Ovary (tissue), 9 donors: ENCODE measurements around the gene TNFRSF25. TPM values are rescaled to one million over a fixed set of nuclear protein-coding genes. Genes with fewer than 3 reads are reported as not detected.

Source experiments
- DNase-seq, 5 donors: peaks; one replicate each; pipeline ENCODE4 v3.0.0-alpha.2; 2019 to 2020
- H3K27ac ChIP-seq, 2 donors: fragments of 200-600 bp; one replicate each; pipeline versions ENCODE4 v1.5.1 to v1.8.0; 2019 to 2022
- H3K27me3 ChIP-seq: fragments of 200-600 bp; one replicate; pipeline ENCODE4 v1.8.0; 2022
- H3K36me3 ChIP-seq: fragments of 200-600 bp; sonication (generic); one replicate; pipeline ENCODE4 v1.5.1; 2019
- H3K4me1 ChIP-seq: one replicate; pipeline ENCODE4 v1.8.1; 2013; ENCODE audit warnings: mild to moderate bottlenecking, moderate library complexity; ENCODE audit not compliant: insufficient read depth
- H3K4me3 ChIP-seq: fragments of 200-600 bp; sonication (generic); one replicate; pipeline ENCODE4 v1.5.1; 2017
- H3K9me3 ChIP-seq, 2 donors: fragments of 200-600 bp in 1 of 2; sonication (generic) in 1 of 2; one replicate each; pipeline versions ENCODE4 v1.5.1 to v1.8.1; 2013 to 2019; ENCODE audit warnings: mild to moderate bottlenecking in 1 of 2, moderate library complexity in 1 of 2
- CTCF ChIP-seq, 3 donors: fragments of 450-650 bp in 2 of 3; fragments of 200-600 bp in 1 of 3; IDR thresholded peaks; one replicate each; pipeline versions ENCODE4 v1.5.1 to v1.8.0; 2016 to 2022; ENCODE audit warnings: antibody characterized with exemption in 3 of 3, mild to moderate bottlenecking in 1 of 3
- EP300 ChIP-seq: sonication (generic); formaldehyde crosslinking; IDR thresholded peaks from one replicate; pipeline ENCODE4 v1.6.1; 2017; ENCODE audit warnings: antibody characterized with exemption
- POLR2A ChIP-seq: fragments of 450-650 bp; IDR thresholded peaks from one replicate; pipeline ENCODE4 v1.6.1; 2017; ENCODE audit warnings: antibody characterized with exemption, mild to moderate bottlenecking, moderate library complexity
- WGBS, 3 donors: extraction: QIAGEN DNeasy Blood & Tissue Kit in 1 of 3; methylation state at CpG; one replicate each; pipeline versions ENCODE4 v1.1.5 to v1.1.7; 2013 to 2017; 5-methylcytosine and 5-hydroxymethylcytosine counted together
- intact Hi-C, 4 donors: fragments of 100-400 bp; cut with DNase I; formaldehyde crosslinking; loops; one replicate each; pipeline versions ENCODE4 v1.11.0 to v1.15.1; 2022 to 2023
- polyA plus RNA-seq, 2 donors: library from polyadenylated mRNA; stranded (reverse); fragments of 200-250 nt in 1 of 2; fragments of 350-450 nt in 1 of 2; fragmentation: Illumina TruSeq in 1 of 2; extraction: RNeasy Lipid Tissue Mini Kit (QIAGEN cat#74804) in 1 of 2; gene quantifications; one replicate each; pipeline ENCODE4 v1.2.3, GENCODE V29; 2013 to 2014
- total RNA-seq, 7 donors: library from RNA; depleted of rRNA in 2 of 7; stranded (reverse); fragments of >200 nt in 2 of 7; fragmentation: NEBNext Ultra II Directional in 3 of 7; extraction: Animal tissue kit (Norgen Biotek cat#: 25700) in 3 of 7; gene quantifications; one replicate each; pipeline versions ENCODE4 v1.1.0 to v1.2.4, GENCODE V29; 2016 to 2023
- donor health status: DM: no; HTN: no; CAD: no; lungs with moderate emphysema.
- donor health status: DM: no; HTN: no; CAD: no.
- donor health status: Bipolar disorder and iron deficiency.
- donor health status: DM: yes; HTN: yes; CAD: no.
- donor health status: DM: no; HTN: no; CAD: no.
- donor health status: DM: yes; HTN: yes; CAD: no.

TNFRSF25 gene
- total and polyA plus RNA-seq, 9 donors = 1.7 to 13.1 (median 7.7) TPM

- Histone ChIP-seq H3K4me3 (no peak overlapping the region), H3K36me3 (no peaks in the 10 kb centered on the region), H3K4me1 (no peaks in the 10 kb centered on the region), H3K27ac (no peak overlapping the region), H3K27me3 (no peaks in the 10 kb centered on the region), H3K9me3 (no peaks in the 10 kb centered on the region)
- DNase-seq = no peak
- no peak for TF ChIP-seq EP300
- intact Hi-C loops = loop anchor here in 1 of 4 donors (10.0 kb wide), 1 partner anchor 163 kb away; no protein-coding TSS in a partner anchor
- 82 to 85% (median 83%) methylated on average over 5 of the region's 5 CpGs for WGBS, 3 donors
Observed at GRCh38 chr1:6481820-6482219, 15.8 kb upstream of the TNFRSF25 start.

DNA sequence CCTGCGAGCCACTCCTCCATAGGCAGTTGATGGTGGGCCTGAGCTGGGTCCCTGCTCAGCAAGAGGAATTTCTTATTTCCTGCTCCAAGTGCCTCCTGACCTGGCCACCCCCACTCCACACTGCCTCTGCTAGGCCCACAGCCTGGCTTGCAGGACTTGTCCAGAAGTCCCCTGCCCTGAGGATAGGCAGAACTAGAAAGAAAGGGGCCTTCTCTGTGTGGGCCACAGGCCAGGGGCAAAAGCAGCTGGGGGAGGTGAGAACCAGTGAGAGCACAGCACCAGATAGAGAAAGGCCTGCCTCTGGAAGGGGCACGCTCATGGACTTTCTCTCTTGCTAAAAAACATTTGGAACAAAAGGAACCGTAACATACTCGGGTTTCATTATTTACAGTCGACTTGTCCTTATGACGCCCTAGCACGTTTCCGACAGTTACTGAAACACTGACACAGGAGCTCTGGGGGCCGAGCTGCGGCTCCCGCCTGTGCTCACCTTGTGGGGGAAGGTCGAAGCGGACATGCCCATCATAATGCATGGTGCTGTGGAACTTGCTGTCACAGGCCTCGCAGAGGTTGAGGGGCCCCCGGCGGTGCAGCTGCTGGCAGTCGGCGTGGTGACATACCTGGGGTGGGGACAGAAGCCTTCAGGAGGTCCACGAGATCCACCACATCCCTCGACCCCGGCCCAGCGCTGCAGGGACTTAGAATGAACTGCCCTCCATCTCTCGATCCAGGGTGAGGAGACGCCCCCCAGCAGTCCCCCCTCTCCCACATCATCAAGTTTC, 11.3 kb upstream of the TNFRSF25 start:
- WGBS, 3 donors = 81 to 87% (median 84%) methylated on average over 24 of the region's 24 CpGs
- Histone ChIP-seq H3K9me3 (no peaks in the 10 kb centered on the region), H3K27me3 (no peaks in the 10 kb centered on the region), H3K4me1 (no peaks in the 10 kb centered on the region), H3K4me3 (no peak overlapping the region), H3K27ac (no peak overlapping the region), H3K36me3 (no peaks in the 10 kb centered on the region)
- DNase-seq = no peak
- no peak for TF ChIP-seq POLR2A
- TF ChIP-seq EP300 = no peak
- no peak for TF ChIP-seq CTCF (IDR thresholded peaks at IDR 0.05)
- intact Hi-C loops = no loop called here

DNA sequence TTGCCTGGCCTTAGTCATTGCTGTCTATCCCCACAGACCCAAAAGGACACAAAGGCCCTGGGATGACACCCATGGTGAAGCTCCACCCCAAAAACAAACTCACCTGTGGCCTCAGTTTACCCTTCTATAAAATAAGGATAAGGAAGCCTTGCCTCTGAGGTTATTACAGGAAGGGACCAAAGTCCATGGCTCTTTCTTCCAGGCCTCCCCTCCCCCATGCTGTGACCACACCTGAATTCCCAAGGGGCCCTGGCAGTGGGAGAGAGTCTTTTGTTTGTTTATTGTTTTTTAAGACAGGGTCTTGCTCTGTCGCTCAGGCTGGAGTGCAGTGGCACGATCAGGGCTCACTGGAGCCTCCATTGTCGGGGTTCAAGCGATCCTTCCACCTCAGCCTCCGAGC, 10.5 kb upstream of the TNFRSF25 start:
- Histone ChIP-seq H3K36me3 (no peaks in the 10 kb centered on the region), H3K27ac (no peak overlapping the region), H3K4me1 (no peaks in the 10 kb centered on the region), H3K27me3 (no peaks in the 10 kb centered on the region), H3K4me3 (no peak overlapping the region), H3K9me3 (no peaks in the 10 kb centered on the region)
- TF ChIP-seq CTCF (IDR thresholded peaks at IDR 0.05) (no peak), POLR2A (no peak), EP300 (no peak)
- WGBS, 3 donors = 89 to 93% (median 90%) methylated on average over 5 of the region's 5 CpGs
- intact Hi-C loops = no loop called here
- DNase-seq = no peak

GRCh38 chr1:6475381-6476133, 9.6 kb upstream of the TNFRSF25 start:
- 31 to 36% (median 34%) methylated on average over 32 to 33 of the region's 33 CpGs for WGBS, 3 donors
- no peaks in the 10 kb centered on the region for H3K9me3 ChIP-seq
- H3K4me3 ChIP-seq = no peak overlapping the region
- DNase-seq = peak; percentile 37 to 75 (median 66)
- H3K27me3 ChIP-seq = no peaks in the 10 kb centered on the region
- H3K27ac ChIP-seq = no peak overlapping the region
- TF ChIP-seq CTCF (IDR thresholded peaks at IDR 0.05) (peak; percentile 57 to 91 (median 68)), EP300 (no peak), POLR2A (no peak)
- no peaks in the 10 kb centered on the region for H3K36me3 ChIP-seq
- H3K4me1 ChIP-seq = no peaks in the 10 kb centered on the region
- intact Hi-C loops = no loop called here
